K562 (cell line): ENCODE results near the gene LIX1L. TPM values are rescaled to one million over a fixed set of nuclear protein-coding genes. Genes with fewer than 3 reads are reported as not detected.

Source experiments
- CBX3 ChIP-seq, 2 experiments: IDR thresholded peaks; 1 replicate in 1 of 2; 2 replicates in 1 of 2; pipeline ENCODE4 v1.6.1; 2012; ENCODE audit warnings: inconsistent platforms in 2 of 2, low read length in 2 of 2, borderline replicate concordance in 1 of 2, control low read depth in 1 of 2
- CTCFL ChIP-seq: IDR thresholded peaks from 2 replicates; pipeline ENCODE4 v1.6.1; 2011; ENCODE audit warnings: borderline replicate concordance, low read depth, mild to moderate bottlenecking, moderate library complexity, low read length; ENCODE audit not compliant: insufficient read depth, poor library complexity, severe bottlenecking
- E2F8 ChIP-seq: fragments of 450-650 bp; IDR thresholded peaks from 2 replicates; pipeline ENCODE4 v1.7.1; 2018; ENCODE audit warnings: mild to moderate bottlenecking, low read depth; ENCODE audit not compliant: partially characterized antibody
- MYBL2 ChIP-seq, 2 experiments: fragments of 450-650 bp in 1 of 2; sonication (generic) in 1 of 2; formaldehyde crosslinking in 1 of 2; IDR thresholded peaks; 2 replicates each; pipeline versions ENCODE4 v1.6.1 to v1.8.1; 2017 to 2022; ENCODE audit warnings: borderline replicate concordance in 1 of 2, inconsistent platforms in 1 of 2, low read depth in 1 of 2, mild to moderate bottlenecking in 1 of 2, missing genetic modification reagents in 1 of 2, moderate library complexity in 1 of 2
- NKRF ChIP-seq: fragments of 450-650 bp; IDR thresholded peaks from 2 replicates; pipeline ENCODE4 v1.6.1; 2016; ENCODE audit warnings: borderline replicate concordance
- PHTF2 ChIP-seq: fragments of 250-450 bp; sonication (Bioruptor Pico); IDR thresholded peaks from 2 replicates; pipeline ENCODE4 v1.5.0; 2021; ENCODE audit warnings: mild to moderate bottlenecking
- TEAD2 ChIP-seq: fragments of 450-650 bp; IDR thresholded peaks from 2 replicates; pipeline ENCODE4 v1.6.1; 2016; ENCODE audit warnings: missing genetic modification characterization, control low read depth, missing compliant biosample characterization
- TFAM ChIP-seq: fragments of 250-450 bp; sonication (Bioruptor Pico); conservative IDR thresholded peaks from 2 replicates; pipeline ENCODE4 v1.5.0; 2021; ENCODE audit warnings: mild to moderate bottlenecking, moderate library complexity
- YY1 ChIP-seq, 3 experiments: IDR thresholded peaks; 2 replicates each; pipeline ENCODE4 v1.6.1; 2011; ENCODE audit warnings: low read length in 2 of 3, mild to moderate bottlenecking in 2 of 3, moderate library complexity in 2 of 3, borderline replicate concordance in 1 of 3, control low read depth in 1 of 3, low read depth in 1 of 3; ENCODE audit not compliant: insufficient read depth in 3 of 3, insufficient replicate concordance in 2 of 3, control insufficient read depth in 1 of 3, insufficient read length in 1 of 3; ENCODE audit errors: extremely low read depth in 1 of 3
- ZNF140 ChIP-seq: fragments of 250-450 bp; sonication (Bioruptor Pico); IDR thresholded peaks from 2 replicates; pipeline ENCODE4 v1.8.0; 2021; ENCODE audit warnings: moderate library complexity, mild to moderate bottlenecking, inconsistent platforms
- polyA plus RNA-seq, 8 experiments: library from polyadenylated mRNA; depleted of rRNA in 4 of 8; stranded (reverse) in 5 of 8; unstranded in 3 of 8; fragments of >200 nt; fragmentation: Nextera tagmentation in 2 of 8; fragmentation: Illumina TruSeq in 1 of 8; extraction: Ambion mirVana in 2 of 8; extraction: Trizol in 1 of 8; gene quantifications; 2 replicates each; pipeline versions ENCODE4 v1.2.1 to v1.2.3, GENCODE V29; 2011 to 2014; ENCODE audit warnings: inconsistent platforms in 1 of 8, missing spikeins in 1 of 8
- total RNA-seq, 7 experiments: library from RNA; depleted of rRNA in 6 of 7; stranded (reverse); fragments of >200 nt in 6 of 7; fragmentation: Illumina TruSeq in 2 of 7; extraction: Trizol in 2 of 7; gene quantifications; 2 replicates each; pipeline versions ENCODE4 v1.2.1 to v1.2.3, GENCODE V29; 2011 to 2021; ENCODE audit warnings: low replicate concordance in 1 of 7
- TF ChIP-seq, protein P1 (sequence below), 2 experiments: fragments of 450-650 bp; IDR thresholded peaks; 2 replicates each; pipeline ENCODE4 v1.6.1; 2018; ENCODE audit warnings: mild to moderate bottlenecking in 2 of 2, low read depth in 1 of 2; ENCODE audit not compliant: partially characterized antibody in 2 of 2

Gene LIX1L
- total and polyA plus RNA-seq, 9 of the 15 experiments (the other 6 are each of a cell fraction or from before 2014, with no cell fraction given) = 4.6 to 26.5 (median 12.5) TPM

GRCh38 chr1:145991735-145992412, 34.1 kb upstream of the LIX1L start (continued):
- TF ChIP-seq, protein P1, sequence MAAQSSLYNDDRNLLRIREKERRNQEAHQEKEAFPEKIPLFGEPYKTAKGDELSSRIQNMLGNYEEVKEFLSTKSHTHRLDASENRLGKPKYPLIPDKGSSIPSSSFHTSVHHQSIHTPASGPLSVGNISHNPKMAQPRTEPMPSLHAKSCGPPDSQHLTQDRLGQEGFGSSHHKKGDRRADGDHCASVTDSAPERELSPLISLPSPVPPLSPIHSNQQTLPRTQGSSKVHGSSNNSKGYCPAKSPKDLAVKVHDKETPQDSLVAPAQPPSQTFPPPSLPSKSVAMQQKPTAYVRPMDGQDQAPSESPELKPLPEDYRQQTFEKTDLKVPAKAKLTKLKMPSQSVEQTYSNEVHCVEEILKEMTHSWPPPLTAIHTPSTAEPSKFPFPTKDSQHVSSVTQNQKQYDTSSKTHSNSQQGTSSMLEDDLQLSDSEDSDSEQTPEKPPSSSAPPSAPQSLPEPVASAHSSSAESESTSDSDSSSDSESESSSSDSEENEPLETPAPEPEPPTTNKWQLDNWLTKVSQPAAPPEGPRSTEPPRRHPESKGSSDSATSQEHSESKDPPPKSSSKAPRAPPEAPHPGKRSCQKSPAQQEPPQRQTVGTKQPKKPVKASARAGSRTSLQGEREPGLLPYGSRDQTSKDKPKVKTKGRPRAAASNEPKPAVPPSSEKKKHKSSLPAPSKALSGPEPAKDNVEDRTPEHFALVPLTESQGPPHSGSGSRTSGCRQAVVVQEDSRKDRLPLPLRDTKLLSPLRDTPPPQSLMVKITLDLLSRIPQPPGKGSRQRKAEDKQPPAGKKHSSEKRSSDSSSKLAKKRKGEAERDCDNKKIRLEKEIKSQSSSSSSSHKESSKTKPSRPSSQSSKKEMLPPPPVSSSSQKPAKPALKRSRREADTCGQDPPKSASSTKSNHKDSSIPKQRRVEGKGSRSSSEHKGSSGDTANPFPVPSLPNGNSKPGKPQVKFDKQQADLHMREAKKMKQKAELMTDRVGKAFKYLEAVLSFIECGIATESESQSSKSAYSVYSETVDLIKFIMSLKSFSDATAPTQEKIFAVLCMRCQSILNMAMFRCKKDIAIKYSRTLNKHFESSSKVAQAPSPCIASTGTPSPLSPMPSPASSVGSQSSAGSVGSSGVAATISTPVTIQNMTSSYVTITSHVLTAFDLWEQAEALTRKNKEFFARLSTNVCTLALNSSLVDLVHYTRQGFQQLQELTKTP (IDR thresholded peaks at IDR 0.05; ENCODE audit: low read depth in 1 of 2, partially characterized antibody in 2 of 2) = peak; percentile 21 to 63
- TF ChIP-seq CBX3 (IDR thresholded peaks at IDR 0.05; ENCODE audit: borderline replicate concordance in 1 of 2, low read length in 2 of 2) (no peak), ZNF140 (CRISPR knock-in tag) (no peak), CTCFL (no peak), MYBL2 (IDR thresholded peaks at IDR 0.05; ENCODE audit: low read depth) (no peak), MYBL2 (CRISPR knock-in tag; IDR thresholded peaks at IDR 0.05; ENCODE audit: borderline replicate concordance) (no peak), NKRF (no peak), TEAD2 (tag) (no peak), PHTF2 (CRISPR knock-in tag) (peak; percentile 81), TFAM (CRISPR knock-in tag) (no peak), YY1 (IDR thresholded peaks at IDR 0.05; ENCODE audit: borderline replicate concordance in 1 of 3, control insufficient read depth in 1 of 3, extremely low read depth in 1 of 3, insufficient read depth in 3 of 3, insufficient read length in 1 of 3, insufficient replicate concordance in 2 of 3, low read depth in 1 of 3, low read length in 2 of 3) (no peak), E2F8 (peak; percentile 38)
